HG02870 (cell line): ENCODE measurements around the gene OR2V2.
A peak's percentile ranks its signal among the peaks of the same experiment; 100 is the strongest.

ENCODE experiments used
- ATAC-seq: cut with Tn5 transposase; IDR thresholded peaks from one replicate; pipeline ENCODE4 v1.9.1; 2021; ENCODE audit warnings: mild to moderate bottlenecking, moderate library complexity; ENCODE audit not compliant: unreplicated experiment

Gene OR2V2

GRCh38 chr5:181205761-181206649, 58.6 kb downstream of the OR2V2 start:
- ATAC-seq: no peak

DNA sequence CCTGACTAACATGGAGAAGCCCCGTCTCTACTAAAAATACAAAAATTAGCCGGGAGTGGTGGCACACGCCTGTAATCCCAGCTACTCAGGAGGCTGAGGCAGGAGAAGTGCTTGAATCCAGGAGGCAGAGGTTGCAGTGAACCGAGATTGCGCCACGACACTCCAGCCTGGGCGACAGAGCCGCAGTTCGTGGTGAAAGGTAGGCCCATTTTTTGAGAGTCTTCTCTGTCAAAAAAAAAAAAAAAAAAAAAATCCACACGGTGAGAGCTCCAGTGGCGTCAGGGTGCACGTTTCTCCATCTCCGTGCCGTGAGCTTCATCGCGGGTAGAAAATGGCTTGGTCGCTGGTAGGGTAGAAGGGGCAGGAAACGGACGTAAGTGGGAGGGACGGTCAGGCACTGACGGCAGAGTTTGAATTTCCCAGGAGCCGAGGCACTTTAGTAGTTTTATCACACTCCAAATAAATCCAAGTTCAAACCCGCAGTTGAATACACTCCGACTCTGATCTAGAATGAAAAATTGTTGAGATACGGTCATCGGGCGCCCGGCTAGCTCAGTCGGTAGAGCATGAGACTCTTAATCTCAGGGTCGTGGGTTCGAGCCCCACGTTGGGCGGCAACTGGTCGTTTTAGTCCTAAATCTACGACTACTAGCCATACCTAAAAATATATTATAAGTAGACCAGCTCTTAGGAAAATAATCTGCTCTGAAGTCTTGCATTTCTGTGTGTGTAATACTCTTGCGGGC, 60.0 kb downstream of the OR2V2 start:
- ATAC-seq: peak; percentile 43

DNA sequence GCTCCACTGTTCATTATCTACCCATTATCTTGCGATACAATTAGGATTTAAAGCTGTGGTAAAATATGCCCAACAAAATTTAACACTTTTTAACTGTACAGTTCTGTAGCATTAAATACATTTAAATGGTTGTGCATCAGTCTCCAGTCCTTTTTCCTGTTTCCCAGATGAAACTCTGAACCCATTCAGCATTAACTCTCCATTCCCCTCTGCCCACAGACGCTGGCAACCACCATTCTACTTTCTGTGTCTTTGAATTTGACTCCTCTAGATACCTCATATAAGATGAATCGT, 60.5 kb downstream of the OR2V2 start:
- no peak for ATAC-seq
